ENCODE measurements around the gene TRAF4.

GRCh38 chr17:28751600-28752366 lies 8.0 kb downstream of the TRAF4 start:
- TF ChIP-seq CTCF (IDR thresholded peaks at IDR 0.05; ENCODE audit: low read depth, low read length, missing input control) = no peak
- no peak for TF ChIP-seq SP1 (IDR thresholded peaks at IDR 0.05)
- TF ChIP-seq ATF3 (IDR thresholded peaks at IDR 0.05) = no peak
- TF ChIP-seq MAX (IDR thresholded peaks at IDR 0.05) = no peak
- no peak for TF ChIP-seq YY1 (IDR thresholded peaks at IDR 0.05)
- no peak for TF ChIP-seq EGR1 (IDR thresholded peaks at IDR 0.05; ENCODE audit: low read depth in 2 of 2)
- no peak for TF ChIP-seq RAD21 (IDR thresholded peaks at IDR 0.05)
- TF ChIP-seq TAF1 (conservative IDR thresholded peaks at IDR 0.05) = no peak
- TF ChIP-seq JUND (IDR thresholded peaks at IDR 0.05) = no peak
- TF ChIP-seq ZBTB33 (IDR thresholded peaks at IDR 0.05) = no peak
- no peak for TF ChIP-seq REST (IDR thresholded peaks at IDR 0.05)
- TF ChIP-seq RXRA (IDR thresholded peaks at IDR 0.05) = no peak
